ENCODE measurements around the gene SRGAP2.
"Not testable (repeated sequence)": the region's sequence is repeated elsewhere in the genome, so short reads cannot be mapped to it uniquely, and the experiment has no call there.

- TF ChIP-seq POLR2A, CTCF (IDR thresholded peaks at IDR 0.05): not testable (repeated sequence)
These were observed 2.2 kb downstream of the SRGAP2 start for GRCh38 chr1:206205569-206205968.

Measured in right lobe of liver (tissue), 4 donors.